SK-N-SH treated with all-trans-retinoic acid at 6 μM for 48 hours (cell line): ENCODE measurements around the gene OR52W1.

ENCODE experiments used
- BACH2 ChIP-seq: fragments of 250-450 bp; sonication (Bioruptor Pico); IDR thresholded peaks from 2 replicates; pipeline ENCODE4 v1.9.0; 2021; ENCODE audit warnings: mild to moderate bottlenecking, borderline replicate concordance
- ISL1 ChIP-seq: fragments of 250-450 bp; sonication (Bioruptor Pico); IDR thresholded peaks from 2 replicates; pipeline ENCODE4 v2.1.2; 2022; ENCODE audit warnings: mild to moderate bottlenecking, moderate library complexity
- TOX ChIP-seq: fragments of 250-450 bp; sonication (Bioruptor Pico); IDR thresholded peaks from 2 replicates; pipeline ENCODE4 v1.8.0; 2021; ENCODE audit warnings: mild to moderate bottlenecking, moderate library complexity, borderline replicate concordance
- ZC3H10 ChIP-seq: fragments of 250-450 bp; sonication (Bioruptor Pico); IDR thresholded peaks from 2 replicates; pipeline ENCODE4 v1.5.1; 2021; ENCODE audit warnings: mild to moderate bottlenecking, moderate library complexity
- ZFP3 ChIP-seq: fragments of 250-450 bp; sonication (Bioruptor Pico); IDR thresholded peaks from 2 replicates; pipeline ENCODE4 v1.5.0; 2020; ENCODE audit warnings: mild to moderate bottlenecking, moderate library complexity
- ZFP30 ChIP-seq: fragments of 450-650 bp; formaldehyde crosslinking; IDR thresholded peaks from 2 replicates; pipeline ENCODE4 v1.5.0; 2022; ENCODE audit warnings: mild to moderate bottlenecking, moderate library complexity
- ZNF8 ChIP-seq: fragments of 450-650 bp; formaldehyde crosslinking; IDR thresholded peaks from 2 replicates; pipeline ENCODE4 v1.5.0; 2020; ENCODE audit warnings: mild to moderate bottlenecking, moderate library complexity
- TF ChIP-seq, protein P1 (sequence below): fragments of 250-450 bp; sonication (Bioruptor Pico); IDR thresholded peaks from 2 replicates; pipeline ENCODE4 v1.5.0; 2020; ENCODE audit warnings: mild to moderate bottlenecking, moderate library complexity

DNA sequence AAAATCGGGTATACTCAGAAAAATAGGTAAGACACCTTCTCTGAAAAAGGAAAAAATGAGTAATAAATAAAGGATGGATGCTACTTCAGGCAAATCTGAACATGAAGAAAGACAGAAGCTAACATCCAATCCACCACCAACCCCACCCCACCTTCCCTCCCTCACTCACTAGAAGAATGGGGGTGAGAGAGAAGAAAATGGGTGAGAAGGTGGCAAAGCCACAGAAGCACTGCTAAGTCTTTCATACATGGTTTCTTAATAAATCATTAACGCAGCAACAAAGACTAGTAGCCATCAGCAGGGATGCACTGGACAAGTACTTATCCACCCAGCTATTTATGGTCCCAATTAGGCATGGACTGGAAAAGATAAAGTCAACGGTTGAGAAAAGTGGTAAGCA lies 29.5 kb downstream of the OR52W1 start:
- no peak for TF ChIP-seq ISL1 (CRISPR knock-in tag)
- TF ChIP-seq ZFP3 = no peak
- no peak for TF ChIP-seq ZNF8 (CRISPR knock-in tag)
- TF ChIP-seq ZC3H10 (CRISPR knock-in tag) = no peak
- TF ChIP-seq TOX (CRISPR knock-in tag) = no peak
- no peak for TF ChIP-seq ZFP30 (CRISPR knock-in tag)
- TF ChIP-seq, protein P1, sequence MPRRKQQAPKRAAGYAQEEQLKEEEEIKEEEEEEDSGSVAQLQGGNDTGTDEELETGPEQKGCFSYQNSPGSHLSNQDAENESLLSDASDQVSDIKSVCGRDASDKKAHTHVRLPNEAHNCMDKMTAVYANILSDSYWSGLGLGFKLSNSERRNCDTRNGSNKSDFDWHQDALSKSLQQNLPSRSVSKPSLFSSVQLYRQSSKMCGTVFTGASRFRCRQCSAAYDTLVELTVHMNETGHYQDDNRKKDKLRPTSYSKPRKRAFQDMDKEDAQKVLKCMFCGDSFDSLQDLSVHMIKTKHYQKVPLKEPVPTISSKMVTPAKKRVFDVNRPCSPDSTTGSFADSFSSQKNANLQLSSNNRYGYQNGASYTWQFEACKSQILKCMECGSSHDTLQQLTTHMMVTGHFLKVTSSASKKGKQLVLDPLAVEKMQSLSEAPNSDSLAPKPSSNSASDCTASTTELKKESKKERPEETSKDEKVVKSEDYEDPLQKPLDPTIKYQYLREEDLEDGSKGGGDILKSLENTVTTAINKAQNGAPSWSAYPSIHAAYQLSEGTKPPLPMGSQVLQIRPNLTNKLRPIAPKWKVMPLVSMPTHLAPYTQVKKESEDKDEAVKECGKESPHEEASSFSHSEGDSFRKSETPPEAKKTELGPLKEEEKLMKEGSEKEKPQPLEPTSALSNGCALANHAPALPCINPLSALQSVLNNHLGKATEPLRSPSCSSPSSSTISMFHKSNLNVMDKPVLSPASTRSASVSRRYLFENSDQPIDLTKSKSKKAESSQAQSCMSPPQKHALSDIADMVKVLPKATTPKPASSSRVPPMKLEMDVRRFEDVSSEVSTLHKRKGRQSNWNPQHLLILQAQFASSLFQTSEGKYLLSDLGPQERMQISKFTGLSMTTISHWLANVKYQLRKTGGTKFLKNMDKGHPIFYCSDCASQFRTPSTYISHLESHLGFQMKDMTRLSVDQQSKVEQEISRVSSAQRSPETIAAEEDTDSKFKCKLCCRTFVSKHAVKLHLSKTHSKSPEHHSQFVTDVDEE (CRISPR knock-in tag) = no peak
- TF ChIP-seq BACH2 = no peak
